OCI-LY7 (cell line): ENCODE measurements around the gene NXPH1.

Source experiments
- EZH2phosphoT487 ChIP-seq: fragments of 200-600 bp; sonication (generic); IDR thresholded peaks from 2 replicates; pipeline ENCODE4 v1.6.1; 2018; ENCODE audit warnings: low read depth, borderline replicate concordance, mild to moderate bottlenecking, mixed run types, antibody characterized with exemption, low read length, moderate library complexity, mixed read lengths
- TF ChIP-seq, protein P1 (sequence below): fragments of 200-600 bp; sonication (generic); conservative IDR thresholded peaks from 2 replicates; pipeline ENCODE4 v1.5.1; 2014; ENCODE audit warnings: mild to moderate bottlenecking, antibody characterized with exemption, low read length, moderate library complexity, mixed read lengths

DNA sequence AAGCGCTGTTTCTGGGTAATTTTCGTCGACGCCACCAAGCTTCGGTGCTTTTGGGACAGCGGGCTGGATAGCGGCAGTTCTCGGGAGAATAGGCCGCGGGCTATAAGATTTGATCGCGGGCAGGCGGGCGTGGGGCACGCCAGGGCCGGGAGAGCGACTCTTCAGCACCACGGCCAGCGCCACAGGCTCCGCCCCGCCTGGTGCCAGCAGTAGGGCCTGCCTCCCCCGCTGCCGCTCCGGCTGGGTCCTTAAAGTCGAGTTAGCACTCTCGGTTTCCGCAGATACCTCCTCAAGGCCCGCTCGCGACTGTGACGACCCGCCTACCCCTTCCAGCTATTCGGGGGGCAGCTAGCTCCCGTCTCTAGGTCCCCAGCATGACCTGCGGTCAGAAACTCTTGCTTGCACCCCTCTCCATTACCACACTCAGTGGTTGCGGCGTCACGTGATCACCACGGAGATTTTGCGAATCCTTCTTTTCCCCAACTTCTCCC, 9.4 kb downstream of the NXPH1 start:
- TF ChIP-seq, protein P1, sequence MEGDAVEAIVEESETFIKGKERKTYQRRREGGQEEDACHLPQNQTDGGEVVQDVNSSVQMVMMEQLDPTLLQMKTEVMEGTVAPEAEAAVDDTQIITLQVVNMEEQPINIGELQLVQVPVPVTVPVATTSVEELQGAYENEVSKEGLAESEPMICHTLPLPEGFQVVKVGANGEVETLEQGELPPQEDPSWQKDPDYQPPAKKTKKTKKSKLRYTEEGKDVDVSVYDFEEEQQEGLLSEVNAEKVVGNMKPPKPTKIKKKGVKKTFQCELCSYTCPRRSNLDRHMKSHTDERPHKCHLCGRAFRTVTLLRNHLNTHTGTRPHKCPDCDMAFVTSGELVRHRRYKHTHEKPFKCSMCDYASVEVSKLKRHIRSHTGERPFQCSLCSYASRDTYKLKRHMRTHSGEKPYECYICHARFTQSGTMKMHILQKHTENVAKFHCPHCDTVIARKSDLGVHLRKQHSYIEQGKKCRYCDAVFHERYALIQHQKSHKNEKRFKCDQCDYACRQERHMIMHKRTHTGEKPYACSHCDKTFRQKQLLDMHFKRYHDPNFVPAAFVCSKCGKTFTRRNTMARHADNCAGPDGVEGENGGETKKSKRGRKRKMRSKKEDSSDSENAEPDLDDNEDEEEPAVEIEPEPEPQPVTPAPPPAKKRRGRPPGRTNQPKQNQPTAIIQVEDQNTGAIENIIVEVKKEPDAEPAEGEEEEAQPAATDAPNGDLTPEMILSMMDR, result no peak
- TF ChIP-seq EZH2phosphoT487, result no peak
